GM19351 (cell line): ENCODE results near the gene C9orf152.
"Not testable (repeated sequence)": the region's sequence is repeated elsewhere in the genome, so short reads cannot be mapped to it uniquely, and the experiment has no call there.

Source experiments
- ATAC-seq: cut with Tn5 transposase; IDR thresholded peaks from one replicate; pipeline ENCODE4 v1.9.1; 2021; ENCODE audit warnings: mild to moderate bottlenecking, moderate library complexity; ENCODE audit not compliant: unreplicated experiment

The C9orf152 gene

GRCh38 chr9:110214586-110215355, 6.8 kb upstream of the C9orf152 start:
- no peak for ATAC-seq

DNA sequence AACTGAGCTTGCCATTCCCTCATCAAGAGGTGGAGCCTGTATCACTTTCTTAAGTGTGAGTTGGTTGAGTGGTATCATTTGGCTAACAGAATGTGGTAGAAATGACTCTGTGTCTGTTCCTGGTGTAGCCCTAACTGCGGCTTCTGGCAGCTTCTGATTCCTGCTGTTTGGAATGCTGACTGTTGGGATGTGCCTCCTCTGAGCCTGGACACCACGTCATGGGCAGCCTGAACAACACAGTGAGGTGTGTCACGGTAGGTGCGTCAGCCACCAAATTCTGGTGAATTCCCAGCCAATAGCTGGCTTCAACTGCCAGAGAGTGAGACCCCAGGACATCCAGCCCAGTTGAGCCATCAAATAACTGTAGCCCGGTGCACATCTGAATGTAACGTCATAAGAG, 6.1 kb upstream of the C9orf152 start:
- ATAC-seq = no peak

DNA sequence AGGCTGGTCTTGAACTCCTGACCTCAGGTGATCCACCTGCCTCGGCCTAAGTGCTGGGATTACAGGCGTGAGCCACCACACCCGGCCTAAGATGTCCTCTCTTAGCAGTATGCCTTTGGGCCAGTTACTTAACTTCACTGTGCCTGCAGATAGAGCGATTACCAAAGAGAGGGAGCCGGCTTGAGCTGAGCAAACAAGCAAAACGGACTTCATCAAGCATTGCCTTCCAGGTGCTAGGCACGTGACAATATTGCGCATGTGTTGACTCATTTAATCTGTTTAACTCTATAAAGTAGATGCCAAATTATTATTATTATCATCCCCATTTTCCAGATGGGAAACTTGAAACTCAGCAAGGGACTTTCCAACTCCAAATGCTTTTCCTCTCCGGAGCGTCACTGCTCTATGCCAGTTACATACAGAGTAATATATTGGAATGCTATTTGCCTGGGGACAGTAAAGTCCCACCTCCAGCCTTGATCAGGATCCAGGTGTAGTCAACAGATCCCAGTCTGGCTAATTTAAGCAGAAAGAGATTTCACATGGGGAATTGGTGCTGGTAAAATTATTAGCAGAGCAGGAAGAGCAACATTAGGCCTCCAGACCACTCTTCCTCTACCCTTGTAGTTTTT, 5.6 kb upstream of the C9orf152 start:
- no peak for ATAC-seq

GRCh38 chr9:110207071-110207641, 803 bp downstream of the C9orf152 start:
- ATAC-seq = no peak

DNA sequence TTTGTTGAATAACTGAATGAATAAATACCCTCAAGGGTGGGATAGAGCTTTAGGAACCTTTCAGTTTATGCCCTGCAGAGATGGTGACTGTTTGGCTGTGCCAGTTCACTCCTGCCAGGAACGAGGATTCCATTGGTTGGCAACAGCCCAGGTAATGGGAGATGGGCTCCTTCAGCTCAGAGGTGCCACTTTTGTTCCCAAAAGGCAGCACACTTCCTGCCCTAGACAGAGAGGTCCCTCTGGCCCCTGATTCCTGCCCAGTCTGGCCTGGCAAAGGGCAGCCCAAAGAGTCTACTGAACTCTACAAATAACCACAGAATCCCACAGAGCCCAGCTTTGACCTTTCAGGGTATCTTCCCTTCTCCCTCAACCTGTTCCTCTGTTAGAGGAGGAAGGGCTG, 1.6 kb downstream of the C9orf152 start:
- no peak for ATAC-seq

DNA sequence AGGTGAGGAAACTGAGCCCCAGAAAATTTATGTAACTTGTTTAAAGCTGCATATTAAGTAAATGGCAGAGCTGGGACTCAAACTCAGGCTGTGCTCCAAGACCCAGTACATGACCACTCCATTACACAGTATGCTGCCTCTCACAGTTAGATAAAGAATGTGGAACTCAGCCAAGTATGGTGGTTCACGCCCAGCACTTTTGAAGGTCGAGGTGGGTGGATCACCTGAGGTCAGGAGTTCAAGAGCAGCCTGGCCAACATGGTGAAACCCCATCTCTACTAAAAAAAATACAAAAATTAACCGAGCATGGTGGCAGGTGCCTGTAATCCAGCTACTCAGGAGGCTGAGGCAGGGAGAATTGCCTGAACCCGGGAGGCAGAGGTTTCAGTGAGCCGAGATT, 2.3 kb downstream of the C9orf152 start:
- ATAC-seq = not testable (repeated sequence)

DNA sequence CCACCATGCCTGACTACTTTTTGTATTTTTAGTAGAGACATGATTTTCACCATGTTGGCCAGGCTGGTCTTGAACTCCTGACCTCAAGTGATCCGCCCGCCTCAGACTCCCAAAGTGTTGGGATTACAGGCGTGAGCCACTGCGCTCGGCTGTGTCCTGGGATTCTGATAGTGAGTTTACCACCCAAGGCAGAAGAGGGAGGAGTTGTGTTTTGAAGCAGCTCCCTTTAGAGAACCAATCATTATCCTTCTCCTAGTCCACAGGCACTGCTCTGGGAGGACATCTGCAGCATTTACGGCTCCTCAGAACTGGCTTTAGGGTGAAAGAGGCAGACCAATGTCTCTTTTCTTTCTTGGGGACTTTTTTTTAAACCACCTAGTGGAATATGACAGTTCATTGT, 5.7 kb downstream of the C9orf152 start:
- ATAC-seq = no peak

- no peak for ATAC-seq
These were observed 8.3 kb downstream of the C9orf152 start for GRCh38 chr9:110199643-110200042.

DNA sequence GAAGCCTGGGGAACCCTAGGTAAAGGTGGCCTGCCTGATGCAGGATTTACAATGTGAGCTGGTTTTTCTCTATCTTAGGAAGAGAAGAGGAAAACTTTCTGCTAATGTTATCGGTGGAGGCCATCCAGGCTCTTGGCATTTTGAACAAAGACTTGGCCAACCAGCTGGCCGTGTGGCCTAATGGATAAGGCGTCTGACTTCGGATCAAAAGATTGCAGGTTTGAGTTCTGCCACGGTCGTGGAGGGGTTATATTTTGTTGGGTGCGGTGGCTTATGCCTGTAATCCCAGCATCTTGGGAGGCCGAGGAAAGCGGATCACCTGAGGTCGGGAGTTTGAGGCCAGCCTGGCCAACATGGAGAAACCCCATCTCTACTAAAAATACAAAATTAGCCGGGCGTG, 9.6 kb downstream of the C9orf152 start:
- no peak for ATAC-seq

GRCh38 chr9:110197330-110198187, 10.4 kb downstream of the C9orf152 start:
- ATAC-seq = no peak

DNA sequence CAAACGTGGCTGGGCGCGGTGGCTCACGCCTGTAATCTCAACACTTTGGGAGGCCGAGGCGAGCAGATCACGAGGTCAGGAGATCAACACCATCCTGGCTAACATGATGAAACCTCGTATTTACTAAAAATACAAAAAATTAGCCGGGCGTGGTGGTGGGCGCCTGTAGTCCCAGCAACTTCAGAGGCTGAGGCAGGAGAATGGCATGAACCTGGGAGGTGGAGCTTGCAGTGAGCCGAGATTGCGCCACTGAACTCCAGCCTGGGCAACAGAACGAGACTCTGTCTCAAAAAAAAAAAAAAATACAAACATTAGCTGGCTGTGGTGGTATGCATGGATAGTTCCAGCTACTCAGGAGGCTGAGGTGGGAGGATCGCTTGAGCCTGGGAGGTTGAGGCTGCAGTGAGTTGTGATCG, 11.9 kb downstream of the C9orf152 start:
- ATAC-seq = not testable (repeated sequence)

DNA sequence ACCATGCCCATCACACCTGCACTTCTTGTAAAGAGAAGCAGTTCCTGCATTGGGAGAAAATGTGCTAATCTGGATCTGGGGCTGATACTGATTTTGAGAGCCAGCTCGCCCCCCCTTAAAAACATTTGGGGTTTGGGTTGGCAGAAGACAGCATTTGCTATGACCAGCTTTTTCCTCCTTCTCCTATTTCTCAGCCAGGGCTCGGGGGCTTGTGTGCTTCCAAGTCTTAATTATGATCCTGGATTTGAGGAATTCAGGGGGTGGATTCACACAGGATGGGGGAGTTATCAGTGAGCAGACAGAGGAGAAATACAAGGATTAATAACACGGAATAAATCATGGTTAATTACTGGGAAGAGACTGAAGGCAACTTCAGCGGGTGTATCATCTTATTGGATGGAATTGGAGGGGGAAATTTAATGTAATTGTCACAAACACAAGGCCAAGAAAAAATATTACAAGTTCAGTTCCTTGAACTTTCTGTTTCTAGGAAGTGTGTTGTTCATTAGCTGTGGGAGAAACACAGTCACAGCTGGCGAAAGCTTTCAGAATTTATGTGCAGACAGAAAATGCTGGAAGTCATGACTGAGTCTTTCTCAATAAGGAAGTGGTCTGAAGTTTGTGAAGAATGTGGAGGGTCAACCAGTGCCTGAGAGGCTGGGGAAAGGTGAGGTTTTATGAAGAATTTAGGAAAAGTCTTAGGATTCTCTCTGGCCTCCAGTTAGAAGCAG, 15.3 kb downstream of the C9orf152 start:
- ATAC-seq = no peak

GRCh38 chr9:110191615-110192014, 16.3 kb downstream of the C9orf152 start:
- ATAC-seq = no peak

DNA sequence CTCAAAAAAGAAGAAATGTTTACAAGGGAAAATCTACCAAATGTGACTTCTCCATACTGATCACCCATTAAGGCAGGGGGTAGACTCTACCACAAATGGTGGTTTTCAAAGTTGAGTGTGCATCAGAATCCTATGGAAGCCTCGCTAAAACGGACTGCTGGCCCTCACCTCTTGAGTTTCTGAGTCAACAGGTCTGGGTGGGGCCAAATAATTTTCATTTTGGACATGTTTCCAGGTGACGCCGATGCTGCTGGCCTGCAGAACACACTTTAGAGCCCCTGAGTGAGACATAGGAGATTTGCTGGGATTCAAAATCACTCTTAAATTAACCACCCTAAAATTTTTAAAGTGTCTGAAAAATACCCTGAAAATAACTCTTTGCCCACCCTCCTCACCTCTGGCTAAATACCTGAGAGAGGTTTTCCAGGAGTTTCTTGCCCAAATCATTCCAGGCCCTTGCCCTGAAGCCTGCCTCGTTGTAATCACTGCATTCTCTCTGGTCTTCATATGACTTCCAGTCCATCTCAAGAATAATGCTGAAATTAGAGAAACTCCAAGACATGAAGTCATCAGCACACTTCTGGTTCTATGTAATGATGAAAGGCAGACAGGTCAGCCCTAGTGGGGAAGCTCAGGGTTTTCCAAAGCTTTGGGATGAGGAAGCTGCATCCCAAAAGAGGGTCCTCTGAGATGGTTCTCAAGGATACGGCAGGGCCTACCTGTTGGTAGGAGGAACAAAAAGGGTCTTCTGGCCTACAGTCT, 18.2 kb downstream of the C9orf152 start:
- no peak for ATAC-seq

GRCh38 chr9:110188991-110189390, 19.0 kb downstream of the C9orf152 start:
- ATAC-seq = no peak

DNA sequence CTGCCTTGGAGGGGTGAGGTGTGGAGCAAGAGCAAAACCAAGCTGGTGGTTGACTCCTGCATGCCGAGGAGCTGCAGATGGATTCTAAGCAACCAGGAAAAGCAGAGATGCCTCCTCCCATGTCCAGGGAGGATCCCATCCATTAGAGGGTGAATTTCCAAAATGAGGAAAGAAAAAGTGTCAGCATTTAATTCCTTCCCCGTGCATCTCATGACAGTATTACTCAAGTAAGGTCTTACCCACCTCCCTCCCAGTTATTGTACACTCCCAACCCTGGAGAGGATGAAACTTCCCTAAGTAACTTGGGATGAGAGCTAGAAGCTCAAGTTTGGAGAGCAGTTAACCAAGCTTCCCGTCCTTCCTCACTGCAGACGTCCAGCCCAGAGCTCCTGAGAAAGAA, 19.9 kb downstream of the C9orf152 start:
- no peak for ATAC-seq

DNA sequence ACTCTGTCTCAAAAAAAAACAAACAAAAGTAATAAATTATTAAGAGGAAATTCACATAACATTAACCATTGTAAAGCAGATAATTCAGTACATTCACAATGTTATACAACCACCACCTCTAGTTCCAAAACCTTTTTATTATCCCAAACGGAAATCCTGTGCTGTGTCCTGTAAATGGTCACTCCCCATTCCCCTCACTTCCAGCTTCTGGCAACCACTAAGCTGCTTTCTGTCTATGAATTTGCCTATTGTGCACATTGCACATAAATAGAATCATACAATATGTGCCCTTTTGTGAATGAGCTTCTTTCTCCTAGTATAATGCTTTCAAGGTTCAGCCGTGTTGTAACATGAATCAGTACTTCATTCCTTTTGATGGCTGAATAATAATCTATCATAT, 20.8 kb downstream of the C9orf152 start:
- ATAC-seq = no peak

GRCh38 chr9:110186254-110186653, 21.7 kb downstream of the C9orf152 start:
- ATAC-seq = no peak

DNA sequence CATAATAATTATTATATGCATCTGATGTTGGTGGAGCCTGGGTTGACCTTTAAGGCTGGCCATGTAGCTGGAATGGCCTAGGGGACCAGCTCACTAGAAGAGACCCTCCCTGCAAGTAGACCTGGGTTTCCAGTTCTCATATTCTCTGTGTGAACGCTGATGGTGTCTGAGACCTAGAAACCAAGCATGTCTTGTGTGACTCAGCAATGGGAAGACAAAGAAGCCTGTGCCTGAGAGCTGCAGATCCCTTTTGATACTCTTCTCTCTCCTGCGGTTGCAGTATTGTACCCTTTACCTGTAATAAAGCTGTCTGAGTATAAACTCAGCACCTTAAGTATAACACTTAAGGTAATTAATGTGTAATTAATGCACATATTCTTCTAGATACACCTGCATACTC, 22.2 kb downstream of the C9orf152 start:
- ATAC-seq = no peak
